Pancreas (tissue), 10 donors: ENCODE results near the gene LRFN2. TPM values are rescaled to one million over a fixed set of nuclear protein-coding genes. Genes with fewer than 3 reads are reported as not detected.
A peak's percentile ranks its signal among the peaks of the same experiment; 100 is the strongest.

ENCODE experiments used
- ATAC-seq, 4 donors: fragments of 200-7000 bp; cut with Tn5 transposase; one replicate each; pipeline versions ENCODE4 v1.8.0 to v1.9.1; 2020; ENCODE audit warnings: mild to moderate bottlenecking in 4 of 4, moderate library complexity in 4 of 4
- DNase-seq, 6 donors: peaks; one replicate each; pipeline ENCODE4 v3.0.0-alpha.2; 2020
- FAIRE-seq: peaks from 2 replicates; lab custom pipeline; 2012; peaks lifted over from hg19 to GRCh38; lab: Jason Lieb, UNC
- H3K27ac ChIP-seq, 4 donors: fragments of 200-600 bp; sonication (generic); 1 replicate in 3 of 4; 2 replicates in 1 of 4; pipeline versions ENCODE4 v1.5.0 to v1.8.0; 2020
- H3K27me3 ChIP-seq, 4 donors: fragments of 200-600 bp; one replicate each; pipeline ENCODE4 v1.8.0; 2021
- H3K36me3 ChIP-seq, 3 donors: fragments of 200-600 bp; sonication (generic) in 1 of 3; one replicate each; pipeline versions ENCODE4 v1.5.0 to v1.8.0; 2020 to 2021
- H3K4me1 ChIP-seq, 3 donors: fragments of 200-600 bp; one replicate each; pipeline ENCODE4 v1.8.0; 2021
- H3K4me3 ChIP-seq, 4 donors: fragments of 200-600 bp; sonication (generic) in 2 of 4; one replicate each; pipeline versions ENCODE4 v1.5.0 to v1.8.0; 2020 to 2021
- H3K9me3 ChIP-seq, 4 donors: fragments of 200-600 bp; one replicate each; pipeline ENCODE4 v1.8.0; 2021
- WGBS, 2 donors: extraction: QIAGEN DNeasy Blood & Tissue Kit; methylation state at CpG; one replicate each; pipeline ENCODE4 v1.1.7; 2013; 5-methylcytosine and 5-hydroxymethylcytosine counted together
- intact Hi-C, 3 donors: fragments of 100-400 bp; cut with DNase I; formaldehyde crosslinking; loops; one replicate each; pipeline versions ENCODE4 v1.11.1 to v1.14.2; 2022
- polyA plus RNA-seq, 2 donors: library from polyadenylated mRNA; stranded (reverse); fragments of 200-250 nt; gene quantifications; one replicate each; pipeline ENCODE4 v1.2.3, GENCODE V29; 2013
- total RNA-seq, 6 donors: library from RNA; stranded (reverse); fragmentation: NEBNext Ultra II Directional in 4 of 6; extraction: Animal tissue kit (Norgen Biotek cat#: 25700) in 4 of 6; gene quantifications; one replicate each; pipeline versions ENCODE4 v1.2.1 to v1.2.4, GENCODE V29; 2021 to 2023
- TF ChIP-seq, protein P1 (sequence below), 4 donors: fragments of 200-600 bp; sonication (generic) in 3 of 4; IDR thresholded peaks; one replicate each; pipeline versions ENCODE4 v1.5.0 to v1.8.0; 2021; ENCODE audit warnings: antibody characterized with exemption in 4 of 4
- donor health status: healthy with polysubstance abuse.
- donor health status: DM: no; HTN: no; CAD: no; lungs with moderate emphysema.
- donor health status: DM: no; HTN: no; CAD: no.
- donor health status: control.
- donor health status: control.
- donor health status: Bipolar disorder and iron deficiency.
- donor health status: DM: yes; HTN: yes; CAD: no.
- donor health status: DM: no; HTN: no; CAD: no.
- donor health status: DM: no; HTN: no; CAD: no.
- donor health status: DM: yes; HTN: yes; CAD: no.

The LRFN2 gene
- total and polyA plus RNA-seq, 8 donors, result 0.22 to 1.5 (median 0.54) TPM

DNA sequence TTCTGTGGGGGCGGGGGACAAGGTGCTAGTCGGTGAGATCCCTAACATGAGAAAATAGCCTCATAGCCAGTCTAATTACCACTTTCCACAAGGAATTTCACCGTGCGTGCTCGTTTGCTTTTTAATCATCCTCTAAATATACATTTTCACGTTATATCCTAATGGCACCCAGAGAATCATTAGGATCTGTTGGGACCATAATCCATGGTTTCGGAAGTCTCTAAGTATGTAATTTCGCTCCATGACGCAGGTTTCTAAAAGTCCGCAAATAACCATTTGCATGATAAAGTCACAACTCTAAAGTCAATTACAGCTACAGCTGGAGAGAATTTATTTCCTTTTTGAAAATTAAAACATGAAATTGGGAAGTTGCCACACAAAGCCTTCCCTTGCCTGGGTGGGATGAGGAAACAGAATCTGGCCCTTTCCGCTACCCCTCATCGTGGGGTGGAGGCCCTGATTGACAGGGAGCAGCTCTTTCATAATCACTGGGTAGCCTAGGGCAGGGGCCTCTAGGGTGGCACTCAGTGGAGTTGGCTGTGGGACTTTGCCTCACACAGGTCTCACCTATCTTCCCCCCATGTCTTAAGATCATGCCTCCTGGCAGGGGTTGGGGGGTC, 81.9 kb downstream of the LRFN2 start:
- H3K9me3 ChIP-seq, result no peaks in the 10 kb centered on the region
- FAIRE-seq, result no peak
- WGBS, 2 donors, result 88 to 94% methylated on average over 12 of the region's 12 CpGs

DNA sequence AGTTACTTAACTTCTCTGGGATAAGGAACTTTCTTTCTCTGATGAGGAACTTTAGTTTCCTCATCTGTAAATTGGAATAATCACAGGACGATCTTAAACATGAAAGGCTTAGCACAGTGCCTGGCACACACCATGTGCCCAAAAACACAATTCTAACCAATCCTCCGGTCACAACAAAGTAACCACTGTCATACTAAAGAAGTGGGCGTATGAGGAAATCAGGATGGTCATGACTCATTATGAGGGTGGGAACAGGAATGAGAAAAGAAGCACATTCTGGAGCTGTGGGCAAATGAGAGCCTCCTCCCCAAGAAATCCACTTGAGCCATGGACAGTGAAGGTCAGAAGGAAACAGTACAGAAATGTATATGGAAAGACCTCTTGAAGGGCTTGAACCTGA, 82.9 kb downstream of the LRFN2 start:
- no peaks in the 10 kb centered on the region for H3K9me3 ChIP-seq
- ATAC-seq, result no peak
- WGBS, 2 donors, result 87 to 96% methylated on average over 3 of the region's 3 CpGs

More for the DNA sequence above, 81.9 kb downstream of the LRFN2 start:
- no peak for ATAC-seq
- Histone ChIP-seq H3K36me3 (no peaks in the 10 kb centered on the region), H3K4me1 (no peaks in the 10 kb centered on the region), H3K27ac (no peak overlapping the region), H3K27me3 (no peaks in the 10 kb centered on the region), H3K4me3 (no peak overlapping the region)
- DNase-seq, result no peak
- intact Hi-C loops, result no loop called here
- TF ChIP-seq, protein P1, sequence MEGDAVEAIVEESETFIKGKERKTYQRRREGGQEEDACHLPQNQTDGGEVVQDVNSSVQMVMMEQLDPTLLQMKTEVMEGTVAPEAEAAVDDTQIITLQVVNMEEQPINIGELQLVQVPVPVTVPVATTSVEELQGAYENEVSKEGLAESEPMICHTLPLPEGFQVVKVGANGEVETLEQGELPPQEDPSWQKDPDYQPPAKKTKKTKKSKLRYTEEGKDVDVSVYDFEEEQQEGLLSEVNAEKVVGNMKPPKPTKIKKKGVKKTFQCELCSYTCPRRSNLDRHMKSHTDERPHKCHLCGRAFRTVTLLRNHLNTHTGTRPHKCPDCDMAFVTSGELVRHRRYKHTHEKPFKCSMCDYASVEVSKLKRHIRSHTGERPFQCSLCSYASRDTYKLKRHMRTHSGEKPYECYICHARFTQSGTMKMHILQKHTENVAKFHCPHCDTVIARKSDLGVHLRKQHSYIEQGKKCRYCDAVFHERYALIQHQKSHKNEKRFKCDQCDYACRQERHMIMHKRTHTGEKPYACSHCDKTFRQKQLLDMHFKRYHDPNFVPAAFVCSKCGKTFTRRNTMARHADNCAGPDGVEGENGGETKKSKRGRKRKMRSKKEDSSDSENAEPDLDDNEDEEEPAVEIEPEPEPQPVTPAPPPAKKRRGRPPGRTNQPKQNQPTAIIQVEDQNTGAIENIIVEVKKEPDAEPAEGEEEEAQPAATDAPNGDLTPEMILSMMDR (IDR thresholded peaks at IDR 0.05), result no peak

DNA sequence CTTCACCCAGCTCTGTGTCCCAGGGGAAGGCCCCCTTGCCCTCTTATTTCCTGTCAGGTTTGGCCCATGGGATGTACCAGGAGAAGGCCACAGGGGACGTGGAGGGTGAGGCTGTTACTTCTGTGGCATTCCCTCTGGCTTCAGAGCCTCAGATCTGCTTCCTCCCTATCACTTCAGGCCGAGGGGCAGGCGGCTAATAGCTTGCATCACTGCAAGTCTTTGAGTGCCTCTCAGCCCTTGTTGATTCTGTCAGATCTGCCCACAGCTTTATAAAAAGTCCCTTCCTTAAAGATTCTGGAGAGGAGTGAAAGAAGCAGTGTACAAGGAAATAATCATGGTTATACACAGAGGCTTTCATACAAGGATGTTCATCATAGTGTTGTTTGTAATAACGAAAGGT, 86.9 kb downstream of the LRFN2 start:
- Histone ChIP-seq H3K36me3 (no peaks in the 10 kb centered on the region), H3K4me1 (no peaks in the 10 kb centered on the region), H3K27ac (no peak overlapping the region), H3K9me3 (no peaks in the 10 kb centered on the region), H3K27me3 (no peaks in the 10 kb centered on the region), H3K4me3 (no peak overlapping the region)
- DNase-seq, result no peak
- TF ChIP-seq, protein P1 (IDR thresholded peaks at IDR 0.05), result no peak
- intact Hi-C loops, result no loop called here
- WGBS, 2 donors, result 79 to 85% methylated on average over 4 of the region's 4 CpGs
- FAIRE-seq, result no peak
- no peak for ATAC-seq

More for the DNA sequence above, 82.9 kb downstream of the LRFN2 start:
- intact Hi-C loops, result no loop called here
- Histone ChIP-seq H3K27me3 (no peaks in the 10 kb centered on the region), H3K27ac (no peak overlapping the region), H3K4me1 (no peaks in the 10 kb centered on the region), H3K4me3 (no peak overlapping the region), H3K36me3 (no peaks in the 10 kb centered on the region)
- TF ChIP-seq, protein P1 (IDR thresholded peaks at IDR 0.05), result no peak
- FAIRE-seq, result no peak
- DNase-seq, result no peak

DNA sequence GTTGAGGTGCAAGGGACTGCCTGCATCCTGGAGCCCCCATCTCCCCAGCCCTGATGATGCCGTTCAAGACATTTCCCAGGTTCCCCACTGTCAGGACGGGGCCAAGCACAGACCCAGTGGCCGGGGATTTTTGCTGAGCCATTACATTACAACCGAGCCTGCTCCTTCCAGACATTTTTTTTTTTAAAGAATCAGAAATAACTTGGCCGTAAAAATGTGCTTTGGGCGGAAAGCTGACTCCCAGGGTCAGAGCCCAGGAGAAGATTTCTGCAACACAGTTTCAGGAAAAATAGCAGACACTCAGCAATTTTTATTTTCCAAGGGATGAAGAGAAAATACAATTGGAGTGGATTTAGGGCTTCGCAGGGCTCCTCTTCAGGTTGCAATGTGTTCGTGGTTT, 87.9 kb downstream of the LRFN2 start:
- Histone ChIP-seq H3K4me3 (no peak overlapping the region), H3K4me1 (no peaks in the 10 kb centered on the region), H3K36me3 (no peaks in the 10 kb centered on the region), H3K27ac (no peak overlapping the region), H3K27me3 (no peaks in the 10 kb centered on the region), H3K9me3 (no peaks in the 10 kb centered on the region)
- WGBS, 2 donors, result 69 to 72% methylated on average over 8 of the region's 8 CpGs
- DNase-seq, result no peak
- no peak for FAIRE-seq
- intact Hi-C loops, result no loop called here
- ATAC-seq, result peak in 1 of 4 donors; percentile 26
- TF ChIP-seq, protein P1 (IDR thresholded peaks at IDR 0.05), result no peak

DNA sequence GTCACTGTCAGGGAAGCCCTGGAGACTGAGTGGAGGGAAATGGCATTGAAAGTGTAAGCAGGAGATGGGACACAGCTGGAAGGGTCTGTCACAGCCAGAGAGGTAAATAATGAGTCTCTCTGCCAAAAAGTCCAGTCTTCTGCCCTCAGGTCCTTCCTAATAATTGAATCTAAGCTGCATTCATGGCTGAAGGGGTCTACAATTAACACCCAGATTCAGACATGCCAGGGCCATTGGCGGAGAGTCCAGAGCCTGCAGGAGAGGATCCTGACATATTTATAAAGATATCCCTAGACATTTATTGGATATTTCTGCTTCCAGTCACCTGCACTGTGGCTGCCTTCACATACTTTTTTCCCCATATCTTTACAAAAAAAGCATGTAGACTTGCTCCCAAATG, 89.0 kb downstream of the LRFN2 start:
- H3K9me3 ChIP-seq, result no peaks in the 10 kb centered on the region
- H3K36me3 ChIP-seq, result no peaks in the 10 kb centered on the region
- no peak for FAIRE-seq
- WGBS, 2 donors, result 91% methylated on average over 1 of the region's 1 CpG
- no peak for DNase-seq
- H3K4me1 ChIP-seq, result no peaks in the 10 kb centered on the region
- TF ChIP-seq, protein P1 (IDR thresholded peaks at IDR 0.05), result no peak
- no peak overlapping the region for H3K4me3 ChIP-seq
- H3K27ac ChIP-seq, result no peak overlapping the region
- H3K27me3 ChIP-seq, result no peaks in the 10 kb centered on the region
- intact Hi-C loops, result no loop called here
- no peak for ATAC-seq
